Measurements from ENCODE around the gene SNX30.

Gene SNX30

GRCh38 chr9:112898872-112899311 is 148.3 kb downstream of the SNX30 start:
- ChIA-PET CTCF (no interaction called here), POLR2A (no interaction called here)
- TF ChIP-seq SP1 (IDR thresholded peaks at IDR 0.05) (no peak), CTBP1 (IDR thresholded peaks at IDR 0.05; ENCODE audit: borderline replicate concordance) (no peak), TARDBP (IDR thresholded peaks at IDR 0.05) (no peak), HDGF (IDR thresholded peaks at IDR 0.05; ENCODE audit: borderline replicate concordance) (no peak), LEF1 (IDR thresholded peaks at IDR 0.05; ENCODE audit: borderline replicate concordance) (no peak), L3MBTL2 (conservative IDR thresholded peaks at IDR 0.05) (no peak), NFRKB (IDR thresholded peaks at IDR 0.05) (no peak), FOXM1 (IDR thresholded peaks at IDR 0.05; ENCODE audit: borderline replicate concordance) (no peak)
- no peak for DNase-seq (ENCODE audit: extremely low spot score)

DNA sequence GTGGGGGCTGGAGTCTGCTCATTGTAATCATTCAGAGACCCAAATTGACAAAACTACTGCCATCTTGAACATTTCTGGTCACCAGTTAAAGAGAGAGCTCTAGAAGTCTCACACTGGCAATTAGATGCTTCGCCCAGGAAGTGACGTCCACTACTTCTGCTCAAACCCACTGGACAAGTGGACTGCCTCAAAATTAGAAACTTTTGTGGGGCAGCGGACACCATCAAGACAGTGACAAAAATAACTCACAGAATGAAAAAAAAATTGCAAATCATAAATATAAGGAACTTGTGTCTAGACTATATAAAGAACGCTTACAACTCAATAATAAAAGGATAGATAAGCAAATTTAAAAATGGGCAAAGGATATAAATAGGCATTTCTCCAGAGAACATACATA is 149.9 kb downstream of the SNX30 start:
- POLR2A ChIA-PET = no interaction called here
- CTCF ChIA-PET = no interaction called here
- no peak for DNase-seq (ENCODE audit: extremely low spot score)
- TF ChIP-seq ZNF384 (IDR thresholded peaks at IDR 0.05) (no peak), L3MBTL2 (conservative IDR thresholded peaks at IDR 0.05) (no peak), LEF1 (IDR thresholded peaks at IDR 0.05; ENCODE audit: borderline replicate concordance) (no peak), FOXK2 (IDR thresholded peaks at IDR 0.05) (no peak), SUZ12 (IDR thresholded peaks at IDR 0.05) (no peak), BHLHE40 (IDR thresholded peaks at IDR 0.05; ENCODE audit: borderline replicate concordance) (no peak), NFRKB (IDR thresholded peaks at IDR 0.05) (no peak), FOXA1 (IDR thresholded peaks at IDR 0.05) (no peak), HDGF (IDR thresholded peaks at IDR 0.05; ENCODE audit: borderline replicate concordance) (no peak)
- TF ChIP-seq, protein P1, sequence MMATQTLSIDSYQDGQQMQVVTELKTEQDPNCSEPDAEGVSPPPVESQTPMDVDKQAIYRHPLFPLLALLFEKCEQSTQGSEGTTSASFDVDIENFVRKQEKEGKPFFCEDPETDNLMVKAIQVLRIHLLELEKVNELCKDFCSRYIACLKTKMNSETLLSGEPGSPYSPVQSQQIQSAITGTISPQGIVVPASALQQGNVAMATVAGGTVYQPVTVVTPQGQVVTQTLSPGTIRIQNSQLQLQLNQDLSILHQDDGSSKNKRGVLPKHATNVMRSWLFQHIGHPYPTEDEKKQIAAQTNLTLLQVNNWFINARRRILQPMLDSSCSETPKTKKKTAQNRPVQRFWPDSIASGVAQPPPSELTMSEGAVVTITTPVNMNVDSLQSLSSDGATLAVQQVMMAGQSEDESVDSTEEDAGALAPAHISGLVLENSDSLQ (IDR thresholded peaks at IDR 0.05) = no peak

DNA sequence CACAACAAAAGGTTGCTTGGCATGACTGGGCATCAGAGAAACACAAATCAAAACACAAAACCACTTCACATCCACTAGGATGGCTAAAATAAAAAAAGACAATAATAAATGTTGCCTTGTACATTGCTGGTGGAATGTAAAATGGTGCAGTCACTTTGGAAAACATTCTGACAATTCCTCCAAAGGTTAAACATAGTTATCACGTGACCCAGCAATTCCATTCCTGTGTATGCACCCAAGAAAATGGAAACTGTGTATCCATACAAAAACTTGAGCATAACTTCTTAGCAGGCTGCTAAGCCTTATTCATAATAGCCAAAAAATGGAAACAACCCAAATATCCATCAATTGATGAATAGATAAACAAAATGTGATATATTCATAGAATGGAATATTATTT is 150.3 kb downstream of the SNX30 start:
- ChIA-PET CTCF (no interaction called here), POLR2A (no interaction called here)
- no peak for TF ChIP-seq ARNT (IDR thresholded peaks at IDR 0.05)
- TF ChIP-seq L3MBTL2 (conservative IDR thresholded peaks at IDR 0.05) = no peak
- no peak for TF ChIP-seq TARDBP (IDR thresholded peaks at IDR 0.05)
- no peak for TF ChIP-seq ZNF384 (IDR thresholded peaks at IDR 0.05)
- TF ChIP-seq, protein P1 (IDR thresholded peaks at IDR 0.05) = no peak
- DNase-seq (ENCODE audit: extremely low spot score) = no peak

- POLR2A ChIA-PET = no interaction called here
- no peak for DNase-seq (ENCODE audit: extremely low spot score)
- TF ChIP-seq NFRKB (IDR thresholded peaks at IDR 0.05) = no peak
- TF ChIP-seq FOXA1 (IDR thresholded peaks at IDR 0.05) = no peak
- no peak for TF ChIP-seq HDGF (IDR thresholded peaks at IDR 0.05; ENCODE audit: borderline replicate concordance)
- TF ChIP-seq SUZ12 (IDR thresholded peaks at IDR 0.05) = no peak
- no peak for TF ChIP-seq FOXK2 (IDR thresholded peaks at IDR 0.05)
- TF ChIP-seq L3MBTL2 (conservative IDR thresholded peaks at IDR 0.05) = no peak
- TF ChIP-seq CTBP1 (IDR thresholded peaks at IDR 0.05; ENCODE audit: borderline replicate concordance) = no peak
- CTCF ChIA-PET = no interaction called here
Measured at GRCh38 chr9:112905084-112905483, 154.5 kb downstream of the SNX30 start.

- TF ChIP-seq FOXA1 (IDR thresholded peaks at IDR 0.05) = no peak
- ChIA-PET POLR2A (no interaction called here), CTCF (interaction anchor here (0.8 kb wide), 1 partner anchor 9 kb away, joined by 4 read pairs; no protein-coding TSS in a partner anchor)
- DNase-seq (ENCODE audit: extremely low spot score) = no peak
Measured at GRCh38 chr9:112911736-112912135, 161.2 kb downstream of the SNX30 start.

DNA sequence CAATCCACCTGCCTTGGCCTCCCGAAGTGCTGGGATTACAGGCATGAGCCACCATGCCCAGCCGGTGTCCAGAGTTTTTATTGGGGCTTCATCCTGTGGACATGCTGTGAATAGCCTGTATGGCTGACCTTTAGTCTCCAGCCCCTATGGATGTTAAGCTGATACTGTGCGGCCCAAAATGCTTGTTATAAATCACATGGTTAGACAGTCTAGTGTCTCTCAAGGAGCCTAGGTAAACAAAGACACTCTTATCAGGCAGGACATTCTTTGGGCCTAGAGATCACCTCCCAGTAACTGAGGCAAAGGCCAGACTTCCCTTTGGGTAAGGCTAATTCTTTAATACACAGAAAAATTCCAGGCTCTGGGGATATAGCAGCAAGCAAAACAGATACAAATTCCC is 162.1 kb downstream of the SNX30 start:
- ChIA-PET CTCF (no interaction called here), POLR2A (no interaction called here)
- TF ChIP-seq SUZ12 (IDR thresholded peaks at IDR 0.05) = no peak
- no peak for TF ChIP-seq BHLHE40 (IDR thresholded peaks at IDR 0.05; ENCODE audit: borderline replicate concordance)
- TF ChIP-seq LEF1 (IDR thresholded peaks at IDR 0.05; ENCODE audit: borderline replicate concordance) = no peak
- TF ChIP-seq, protein P1 (IDR thresholded peaks at IDR 0.05) = no peak
- no peak for TF ChIP-seq FOXM1 (IDR thresholded peaks at IDR 0.05; ENCODE audit: borderline replicate concordance)

GRCh38 chr9:112913326-112913725 is 162.8 kb downstream of the SNX30 start:
- no peak for DNase-seq (ENCODE audit: extremely low spot score)
- CTCF ChIA-PET = no interaction called here
- TF ChIP-seq, protein P1 (IDR thresholded peaks at IDR 0.05) = no peak
- TF ChIP-seq FOXM1 (IDR thresholded peaks at IDR 0.05; ENCODE audit: borderline replicate concordance) (no peak), NFRKB (IDR thresholded peaks at IDR 0.05) (no peak), ZNF384 (IDR thresholded peaks at IDR 0.05) (no peak), SUZ12 (IDR thresholded peaks at IDR 0.05) (no peak), FOXA1 (IDR thresholded peaks at IDR 0.05) (no peak), CTBP1 (IDR thresholded peaks at IDR 0.05; ENCODE audit: borderline replicate concordance) (no peak), TARDBP (IDR thresholded peaks at IDR 0.05) (no peak), FOXK2 (IDR thresholded peaks at IDR 0.05) (no peak), BHLHE40 (IDR thresholded peaks at IDR 0.05; ENCODE audit: borderline replicate concordance) (no peak), LEF1 (IDR thresholded peaks at IDR 0.05; ENCODE audit: borderline replicate concordance) (no peak), HDGF (IDR thresholded peaks at IDR 0.05; ENCODE audit: borderline replicate concordance) (no peak)
- POLR2A ChIA-PET = interaction anchor here (0.6 kb wide), 1 partner anchor 10 kb away, joined by 3 read pairs; no protein-coding TSS in a partner anchor

More for the DNA sequence above, 162.1 kb downstream of the SNX30 start:
- no peak for DNase-seq (ENCODE audit: extremely low spot score)

Data from HEK293T (cell line).